OCI-LY1 (cell line): Measurements from ENCODE around the gene SYNDIG1L.

Experiments used
- H2AFZ ChIP-seq: fragments of 200-600 bp; sonication (generic), shearing (Covaris generic); 2 replicates; pipeline ENCODE4 v1.6.0; 2014; ENCODE audit warnings: antibody characterized with exemption, mild to moderate bottlenecking, low read length
- H3F3A ChIP-seq: fragments of 200-600 bp; sonication (generic), shearing (Covaris generic); 2 replicates; pipeline ENCODE4 v1.6.0; 2014; ENCODE audit warnings: mild to moderate bottlenecking, antibody characterized with exemption, low read length, moderate library complexity; ENCODE audit not compliant: insufficient read depth
- H3K27ac ChIP-seq: fragments of 200-600 bp; sonication (generic); 2 replicates; pipeline ENCODE4 v1.5.1; 2014; ENCODE audit warnings: low read length, mixed run types, mild to moderate bottlenecking, low read depth; ENCODE audit not compliant: poor library complexity, severe bottlenecking
- H3K27me3 ChIP-seq: fragments of 200-600 bp; sonication (generic); 2 replicates; pipeline ENCODE4 v1.6.0; 2014; ENCODE audit warnings: antibody characterized with exemption, mild to moderate bottlenecking, low read length, moderate library complexity; ENCODE audit not compliant: insufficient read depth
- H3K36me3 ChIP-seq: fragments of 200-600 bp; sonication (generic); 2 replicates; pipeline ENCODE4 v1.6.1; 2014; ENCODE audit warnings: mild to moderate bottlenecking, antibody characterized with exemption, low read length, moderate library complexity, mixed read lengths; ENCODE audit not compliant: insufficient read depth
- H3K4me1 ChIP-seq: fragments of 200-600 bp; sonication (generic); 2 replicates; pipeline ENCODE4 v1.5.1; 2014; ENCODE audit warnings: mild to moderate bottlenecking, low read length, moderate library complexity; ENCODE audit not compliant: insufficient read depth, severe bottlenecking
- H3K4me2 ChIP-seq: fragments of 200-600 bp; sonication (generic), shearing (Covaris generic); 2 replicates; pipeline ENCODE4 v1.6.1; 2014; ENCODE audit warnings: low read length
- H3K4me3 ChIP-seq: fragments of 200-600 bp; sonication (generic); 2 replicates; pipeline ENCODE4 v1.5.1; 2014; ENCODE audit warnings: low read length, low read depth, mild to moderate bottlenecking, mixed read lengths; ENCODE audit not compliant: poor library complexity, severe bottlenecking
- H3K79me2 ChIP-seq: fragments of 200-600 bp; shearing (Covaris generic); 2 replicates; pipeline ENCODE4 v1.6.1; 2016; ENCODE audit warnings: mixed run types, low read length, mixed read lengths; ENCODE audit not compliant: insufficient read depth
- H3K9ac ChIP-seq: fragments of 200-600 bp; sonication (generic), shearing (Covaris generic); 2 replicates; pipeline ENCODE4 v1.6.1; 2014; ENCODE audit warnings: mild to moderate bottlenecking, low read length, mixed read lengths
- H3K9me2 ChIP-seq: fragments of 200-600 bp; sonication (generic), shearing (Covaris generic); 2 replicates; pipeline ENCODE4 v1.6.1; 2014; ENCODE audit warnings: low read depth, mild to moderate bottlenecking, low read length, mixed read lengths
- H3K9me3 ChIP-seq: fragments of 200-600 bp; shearing (Covaris generic); 2 replicates; pipeline ENCODE4 v1.6.1; 2014; ENCODE audit warnings: low read length, mixed read lengths
- H4K20me1 ChIP-seq: fragments of 200-600 bp; sonication (generic), shearing (Covaris generic); 2 replicates; pipeline ENCODE4 v1.6.0; 2016; ENCODE audit warnings: mild to moderate bottlenecking, low read length; ENCODE audit not compliant: insufficient read depth
- CTCF ChIP-seq: fragments of 200-600 bp; sonication (generic), shearing (Covaris generic); IDR thresholded peaks from 2 replicates; pipeline ENCODE4 v1.5.1; 2017; ENCODE audit warnings: mild to moderate bottlenecking, antibody characterized with exemption, low read length, moderate library complexity, mixed read lengths
- EZH2 ChIP-seq: fragments of 200-600 bp; sonication (generic), shearing (Covaris generic); IDR thresholded peaks from 2 replicates; pipeline ENCODE4 v1.8.0; 2017; ENCODE audit warnings: borderline replicate concordance, mixed run types, mild to moderate bottlenecking, antibody characterized with exemption, low read length, moderate library complexity, mixed read lengths

The SYNDIG1L gene

GRCh38 chr14:74438351-74438915, 12.4 kb upstream of the SYNDIG1L start:
- Histone ChIP-seq H3K4me2 (no peak overlapping the region), H3K79me2 (no peaks in the 10 kb centered on the region), H3K36me3 (no peaks in the 10 kb centered on the region), H3F3A (no peaks in the 10 kb centered on the region), H3K4me1 (no peaks in the 10 kb centered on the region), H4K20me1 (no peaks in the 10 kb centered on the region), H3K9me3 (no peaks in the 10 kb centered on the region), H3K4me3 (no peak overlapping the region), H3K27me3 (no peaks in the 10 kb centered on the region), H3K27ac (no peak overlapping the region), H2AFZ (no peak overlapping the region), H3K9me2 (no peaks in the 10 kb centered on the region), H3K9ac (no peak overlapping the region)
- TF ChIP-seq CTCF (no peak), EZH2 (no peak)

- Histone ChIP-seq H3K4me3 (no peak overlapping the region), H3K36me3 (no peaks in the 10 kb centered on the region), H3F3A (no peaks in the 10 kb centered on the region), H3K27me3 (no peaks in the 10 kb centered on the region), H3K9ac (no peak overlapping the region), H3K4me1 (no peaks in the 10 kb centered on the region), H3K4me2 (no peak overlapping the region), H4K20me1 (no peaks in the 10 kb centered on the region), H3K9me3 (no peaks in the 10 kb centered on the region), H3K27ac (no peak overlapping the region), H3K79me2 (no peaks in the 10 kb centered on the region), H2AFZ (no peak overlapping the region), H3K9me2 (no peaks in the 10 kb centered on the region)
- TF ChIP-seq EZH2: no peak
- TF ChIP-seq CTCF: no peak
These were observed 11.6 kb upstream of the SYNDIG1L start for GRCh38 chr14:74437496-74438053.

- Histone ChIP-seq H3K4me3 (no peak overlapping the region), H3K9ac (no peak overlapping the region), H3K9me3 (no peaks in the 10 kb centered on the region), H3K4me2 (no peak overlapping the region), H3F3A (no peaks in the 10 kb centered on the region), H3K36me3 (no peaks in the 10 kb centered on the region), H3K27ac (no peak overlapping the region), H3K27me3 (no peaks in the 10 kb centered on the region), H4K20me1 (no peaks in the 10 kb centered on the region), H3K4me1 (no peaks in the 10 kb centered on the region), H2AFZ (no peak overlapping the region), H3K79me2 (no peaks in the 10 kb centered on the region), H3K9me2 (no peaks in the 10 kb centered on the region)
- no peak for TF ChIP-seq CTCF
- no peak for TF ChIP-seq EZH2
These were observed 8.3 kb upstream of the SYNDIG1L start for GRCh38 chr14:74434294-74434693.
